KG1 (cell line): ENCODE data around the gene WDR44.
"Not testable (repeated sequence)": the region's sequence is repeated elsewhere in the genome, so short reads cannot be mapped to it uniquely, and the experiment has no call there.

Experiments used
- DNase-seq: peaks from one replicate; lab custom pipeline; 2025; lab: John Stamatoyannopoulos, UW

Gene WDR44

GRCh38 chrX:118360429-118361125 is 14.7 kb downstream of the WDR44 start:
- no peak for DNase-seq

DNA sequence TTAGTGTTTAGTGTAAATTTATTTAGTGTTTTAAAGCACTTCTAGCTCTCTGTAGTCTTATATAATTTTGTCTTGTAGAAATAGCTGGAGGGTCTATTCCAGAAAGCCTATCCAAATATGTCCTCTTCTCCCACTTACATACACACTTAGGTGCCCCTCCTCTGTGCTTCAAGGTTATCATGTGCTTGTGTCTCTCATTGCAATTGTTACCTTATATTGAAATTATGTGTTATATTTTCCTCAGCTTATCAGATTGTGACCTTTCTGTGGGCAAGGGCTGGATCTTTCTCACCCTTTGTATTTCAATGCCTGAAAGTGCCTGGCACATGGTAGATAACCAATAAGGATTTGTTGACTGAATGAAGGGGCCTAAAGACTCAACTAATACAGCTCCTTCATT is 18.4 kb downstream of the WDR44 start:
- DNase-seq, result no peak

DNA sequence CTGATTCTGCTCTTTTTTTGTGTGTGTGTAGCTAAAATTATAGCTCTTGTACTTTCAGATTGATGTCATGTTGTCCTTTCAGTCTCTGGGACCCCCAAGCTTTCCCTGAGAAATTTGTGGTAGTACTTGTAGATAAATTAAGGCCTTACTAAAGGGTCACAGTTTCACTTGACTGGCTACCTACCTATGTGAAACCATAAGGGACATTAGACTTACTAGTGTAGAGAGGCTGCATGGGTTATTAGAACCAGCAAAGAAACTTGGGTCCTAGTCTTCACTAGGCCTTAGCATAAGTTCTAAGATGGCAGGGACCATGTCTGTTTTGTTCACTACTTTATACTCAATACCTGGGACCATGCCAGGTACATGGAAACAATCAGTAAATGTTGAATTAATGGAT is 21.4 kb downstream of the WDR44 start:
- no peak for DNase-seq

DNA sequence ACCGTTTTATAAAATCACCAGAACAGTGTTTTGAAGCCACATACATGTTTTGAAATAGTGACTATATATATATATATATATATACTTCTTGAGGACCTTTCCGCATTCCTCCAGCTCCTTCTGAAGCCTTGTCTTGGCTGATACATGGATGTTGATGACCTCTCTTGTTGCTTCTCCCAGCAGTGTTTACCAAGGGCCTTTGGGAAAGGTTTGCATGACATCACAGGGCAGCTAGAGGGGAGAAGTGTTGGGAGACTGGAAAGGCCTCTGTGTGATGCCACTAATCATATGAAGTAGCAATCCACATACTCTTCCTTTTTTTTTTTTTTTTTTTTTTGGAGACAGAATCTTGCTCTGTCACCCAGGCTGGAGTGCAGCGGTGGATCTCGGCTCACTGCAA is 22.5 kb downstream of the WDR44 start:
- no peak for DNase-seq

DNA sequence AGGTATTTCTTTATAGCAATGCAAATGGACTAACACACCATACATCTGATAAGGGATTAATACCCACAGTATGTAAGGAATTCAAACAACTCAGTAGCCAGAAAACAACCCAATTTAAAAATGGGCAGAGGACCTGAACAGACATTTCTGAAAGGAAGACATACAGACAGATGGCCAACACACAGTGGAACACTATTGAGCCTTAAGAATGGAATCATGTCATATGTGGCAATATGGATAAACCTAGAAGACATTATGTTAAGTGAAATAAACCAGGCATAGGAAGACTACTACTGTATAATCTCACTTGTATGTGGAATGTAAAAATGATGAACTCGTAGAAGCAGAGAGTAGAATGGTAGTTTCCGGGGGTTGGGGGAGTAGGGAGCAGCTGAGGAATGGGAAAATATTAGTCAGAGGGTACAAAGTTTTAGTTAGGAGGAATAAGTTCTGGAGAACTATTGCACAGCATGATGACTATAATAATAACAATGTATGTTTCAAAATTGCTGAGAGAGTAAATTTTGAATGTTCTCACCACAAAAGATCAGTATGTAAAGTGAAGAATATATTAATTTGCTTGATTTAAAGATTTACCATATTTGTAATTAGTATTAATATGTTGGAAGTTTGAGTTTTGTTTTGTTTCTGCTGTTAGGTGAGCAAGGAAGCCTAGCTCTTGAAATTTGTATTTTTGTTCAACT is 25.2 kb downstream of the WDR44 start:
- no peak for DNase-seq

- no peak for DNase-seq
Observed at GRCh38 chrX:118373538-118373937, 27.6 kb downstream of the WDR44 start.

GRCh38 chrX:118383120-118383519 is 37.2 kb downstream of the WDR44 start:
- DNase-seq, result no peak

DNA sequence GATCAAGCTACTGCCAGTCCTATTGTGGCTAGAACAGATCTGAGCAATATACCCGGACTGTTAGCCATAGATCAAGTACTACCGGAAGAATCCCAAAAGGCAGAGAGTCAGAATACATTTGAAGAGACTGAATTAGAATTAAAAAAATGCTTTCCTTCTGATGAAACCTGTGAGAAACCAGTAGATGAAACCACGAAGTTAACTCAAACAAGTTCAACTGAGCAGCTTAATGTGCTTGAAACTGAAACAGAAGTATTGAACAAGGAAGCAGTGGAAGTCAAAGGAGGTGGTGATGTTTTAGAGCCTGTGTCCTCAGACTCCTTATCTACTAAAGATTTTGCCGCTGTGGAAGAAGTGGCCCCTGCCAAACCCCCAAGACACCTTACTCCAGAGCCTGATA is 46.8 kb downstream of the WDR44 start:
- no peak for DNase-seq

DNA sequence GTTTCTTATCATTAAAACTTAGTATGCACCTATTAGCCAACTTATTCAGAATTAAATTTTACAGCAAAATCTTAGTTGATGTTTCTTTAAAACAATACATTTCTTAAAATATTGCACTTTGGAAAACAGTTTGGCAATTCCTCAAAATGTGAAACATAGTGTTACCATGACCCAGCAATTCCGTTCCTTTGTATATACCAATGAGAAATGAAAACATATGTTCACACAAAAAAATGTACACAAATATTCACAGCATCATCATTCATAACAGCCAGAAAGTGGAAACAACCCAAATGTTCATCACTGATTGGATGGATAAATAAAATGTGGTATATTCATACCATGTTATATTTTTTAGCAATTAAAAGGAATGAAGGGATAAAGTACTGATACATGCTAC is 50.2 kb downstream of the WDR44 start:
- no peak for DNase-seq

GRCh38 chrX:118418811-118419251 is 72.9 kb downstream of the WDR44 start:
- no peak for DNase-seq

- DNase-seq, result no peak
Observed at GRCh38 chrX:118420462-118420861, 74.6 kb downstream of the WDR44 start.

GRCh38 chrX:118423558-118423957 is 77.7 kb downstream of the WDR44 start:
- no peak for DNase-seq

GRCh38 chrX:118432799-118433198 is 86.9 kb downstream of the WDR44 start:
- no peak for DNase-seq

DNA sequence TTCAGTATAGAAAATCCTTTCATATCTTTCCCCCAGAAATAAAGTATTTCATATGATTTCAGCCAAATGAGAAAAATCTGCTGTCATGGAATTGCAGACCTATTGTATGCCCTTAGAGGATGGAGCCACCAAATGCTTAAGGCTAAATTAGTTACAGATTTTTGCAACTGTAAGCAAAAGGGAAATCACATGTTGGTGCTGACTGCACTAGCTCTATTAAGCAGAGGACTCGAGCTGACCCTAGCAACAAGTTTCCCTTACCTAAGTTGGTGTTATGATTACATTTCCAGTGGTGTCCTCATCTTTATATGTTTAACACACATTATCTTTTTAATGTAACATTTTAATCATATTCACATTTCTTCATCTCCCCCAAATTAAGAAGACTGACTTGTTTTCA is 91.4 kb downstream of the WDR44 start:
- no peak for DNase-seq

GRCh38 chrX:118448273-118448783 is 102.4 kb downstream of the WDR44 start:
- DNase-seq, result no peak

DNA sequence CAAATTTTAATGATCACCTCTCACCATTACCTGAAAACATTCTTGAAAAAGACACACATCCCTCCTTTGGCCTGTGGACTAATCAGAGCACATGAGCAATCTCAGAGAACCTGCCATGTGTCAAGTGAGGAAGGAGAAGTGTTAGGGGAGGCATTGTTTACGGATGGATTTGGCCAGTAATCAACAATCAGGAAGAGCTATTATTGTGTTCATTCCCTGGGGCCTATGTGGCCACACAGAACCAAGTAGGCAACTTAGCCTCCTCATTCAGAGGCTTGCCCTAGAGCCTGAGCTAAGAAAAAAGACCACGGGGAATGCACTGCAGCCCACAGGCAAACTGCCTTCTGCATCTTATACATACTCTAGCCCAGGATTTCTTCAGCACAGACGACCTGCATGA is 109.1 kb downstream of the WDR44 start:
- DNase-seq, result no peak

DNA sequence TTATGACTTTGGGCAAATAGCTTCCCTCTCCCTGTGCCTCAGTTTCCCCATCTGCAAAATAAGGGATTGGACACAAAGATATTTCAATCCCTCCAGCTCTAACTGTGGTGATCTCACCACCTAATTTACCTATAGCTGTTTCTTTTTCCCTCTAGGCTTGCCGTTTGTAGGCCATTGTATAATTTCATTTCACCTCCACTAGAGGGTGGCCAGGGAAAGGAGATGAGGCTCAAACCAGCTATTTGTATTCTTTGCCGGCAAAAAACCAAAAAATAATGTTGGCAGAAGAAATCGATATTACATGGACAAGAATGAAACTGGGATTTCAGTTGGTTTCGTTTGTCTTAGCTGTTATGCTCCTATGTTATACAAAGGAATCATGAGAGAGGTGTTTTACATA is 113.6 kb downstream of the WDR44 start:
- DNase-seq, result no peak

- no peak for DNase-seq
Observed at GRCh38 chrX:118464501-118464900, 118.6 kb downstream of the WDR44 start.

DNA sequence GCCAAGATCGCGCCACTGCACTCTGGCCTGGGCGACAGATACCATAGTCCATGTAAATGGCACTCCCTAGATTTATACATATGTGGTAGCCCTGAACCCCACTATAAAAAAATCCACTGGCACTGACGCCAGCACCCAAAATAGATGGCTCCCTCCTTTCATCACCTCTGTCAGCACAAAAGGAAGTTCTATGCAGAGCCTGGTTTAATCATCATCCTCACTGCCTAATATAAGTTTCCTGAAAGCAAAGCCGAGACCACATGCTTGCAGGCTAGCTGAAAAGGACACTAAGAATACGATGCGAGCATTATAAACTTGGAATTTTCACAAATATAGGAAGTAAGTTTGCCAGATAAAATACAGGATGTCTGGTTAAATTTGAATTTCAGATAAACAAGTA is 122.2 kb downstream of the WDR44 start:
- no peak for DNase-seq

DNA sequence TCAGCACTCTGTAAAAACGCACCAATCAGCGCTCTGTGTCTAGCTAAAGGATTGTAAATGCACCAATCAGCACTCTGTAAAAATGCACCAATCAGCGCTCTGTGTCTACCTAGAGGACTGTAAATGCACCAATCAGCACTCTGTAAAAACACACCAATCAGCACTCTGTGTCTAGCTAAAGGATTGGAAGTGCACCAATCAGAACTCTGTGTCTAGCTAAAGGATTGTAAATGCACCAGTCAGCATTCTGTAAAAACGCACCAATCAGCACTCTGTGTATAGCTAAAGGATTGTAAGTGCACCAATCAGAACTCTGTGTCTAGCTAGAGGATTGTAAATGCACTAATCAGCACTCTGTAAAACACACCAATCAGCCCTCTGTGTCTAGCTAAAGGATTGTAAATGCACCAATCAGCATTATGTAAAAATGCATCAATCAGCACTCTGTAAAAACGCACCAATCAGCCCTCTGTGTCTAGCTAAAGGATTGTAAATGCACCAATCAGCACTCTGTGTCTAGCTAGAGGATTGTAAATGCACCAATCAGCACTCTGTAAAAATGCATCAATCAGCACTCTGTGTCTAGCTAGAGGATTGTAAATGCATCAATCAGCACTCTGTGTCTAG is 124.9 kb downstream of the WDR44 start:
- not testable (repeated sequence) for DNase-seq

DNA sequence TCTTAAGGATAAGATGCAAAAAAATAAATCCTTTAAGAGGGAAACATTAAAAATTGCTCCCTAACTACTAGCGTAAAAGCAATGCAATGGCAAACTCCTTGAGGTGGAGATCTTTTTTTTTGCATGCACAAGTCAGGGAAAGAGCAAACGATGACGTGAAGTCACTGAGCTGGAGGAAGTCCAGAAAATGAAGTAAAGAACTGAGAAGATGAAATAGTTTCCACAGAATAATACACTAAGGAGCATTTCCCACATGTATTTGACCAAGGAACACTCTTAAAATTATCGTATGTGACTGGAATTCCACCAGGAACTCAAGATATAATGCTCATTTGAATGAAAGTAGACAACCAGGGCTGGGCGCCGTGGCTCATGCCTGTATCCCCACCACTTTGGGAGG is 128.7 kb downstream of the WDR44 start:
- no peak for DNase-seq

- no peak for DNase-seq
Observed at GRCh38 chrX:118475903-118476302, 130.0 kb downstream of the WDR44 start.

DNA sequence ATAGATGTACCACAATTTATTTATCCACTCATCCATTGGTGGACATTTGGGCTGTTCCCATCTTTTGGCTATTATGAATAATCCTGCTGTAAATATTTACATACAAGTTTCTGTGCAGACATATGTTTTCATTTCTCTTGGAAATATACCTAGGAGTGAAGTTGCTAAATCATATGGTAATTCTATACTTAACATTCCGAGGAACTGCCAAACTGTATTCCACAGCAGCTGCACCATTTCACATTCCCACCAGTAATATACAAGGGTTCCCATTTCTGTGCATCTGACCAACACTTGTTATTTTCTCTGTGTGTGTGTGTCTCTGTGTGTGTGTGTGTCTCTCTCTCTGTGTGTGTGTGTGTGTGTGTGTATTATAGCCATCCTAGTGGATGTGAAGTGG is 134.3 kb downstream of the WDR44 start:
- no peak for DNase-seq
